Measurements from ENCODE around the gene ANKRD33.

The ANKRD33 gene

GRCh38 chr12:51906430-51907082 lies 18.7 kb downstream of the ANKRD33 start:
- no peak for TF ChIP-seq CTCF (IDR thresholded peaks at IDR 0.05; ENCODE audit: low read depth, low read length)
- peak overlapping the region; percentile 15; the same call in 1 of the 2 replicates for H3K4me3 ChIP-seq (ENCODE audit: low read depth, low read length)
- H3K9me3 ChIP-seq: no peaks in the 10 kb centered on the region
- peaks cover 42% of the 10 kb centered on the region for H3K4me1 ChIP-seq
- DNase-seq: no peak
- H3K36me3 ChIP-seq: no peaks in the 10 kb centered on the region
- no peaks in the 10 kb centered on the region for H3K27me3 ChIP-seq

- TF ChIP-seq CTCF (IDR thresholded peaks at IDR 0.05; ENCODE audit: low read depth, low read length): no peak
- H3K27me3 ChIP-seq: no peaks in the 10 kb centered on the region
- H3K36me3 ChIP-seq: no peaks in the 10 kb centered on the region
- DNase-seq: no peak
- no peaks in the 10 kb centered on the region for H3K9me3 ChIP-seq
- peaks cover 49% of the 10 kb centered on the region for H3K4me1 ChIP-seq
- no peak within 1 kb of the TSS; the same call in 1 of the 2 replicates for H3K4me3 ChIP-seq (ENCODE audit: low read depth, low read length)
Observed at GRCh38 chr12:51907083-51907855, 19.4 kb downstream of the ANKRD33 start, which contains the start of gene ACVRL1. Gene ACVRL1, plus strand, starts transcription at chr12:51907504. Its CDS starts 4,971 bp downstream, at chr12:51912475.

- Histone ChIP-seq H3K36me3 (no peaks in the 10 kb centered on the region), H3K4me1 (peaks cover 56% of the 10 kb centered on the region), H3K27me3 (no peaks in the 10 kb centered on the region), H3K9me3 (no peaks in the 10 kb centered on the region), H3K4me3 (ENCODE audit: low read depth, low read length) (no peak overlapping the region)
- no peak for DNase-seq
- no peak for TF ChIP-seq CTCF (IDR thresholded peaks at IDR 0.05; ENCODE audit: low read depth, low read length)
Observed at GRCh38 chr12:51907856-51908425, 20.0 kb downstream of the ANKRD33 start.

GRCh38 chr12:51908876-51909592 lies 21.1 kb downstream of the ANKRD33 start:
- no peaks in the 10 kb centered on the region for H3K27me3 ChIP-seq
- DNase-seq: no peak
- no peaks in the 10 kb centered on the region for H3K9me3 ChIP-seq
- H3K36me3 ChIP-seq: no peaks in the 10 kb centered on the region
- H3K4me3 ChIP-seq (ENCODE audit: low read depth, low read length): no peak overlapping the region
- TF ChIP-seq CTCF (IDR thresholded peaks at IDR 0.05; ENCODE audit: low read depth, low read length): no peak
- peaks cover 64% of the 10 kb centered on the region for H3K4me1 ChIP-seq

- no peaks in the 10 kb centered on the region for H3K9me3 ChIP-seq
- TF ChIP-seq CTCF (IDR thresholded peaks at IDR 0.05; ENCODE audit: low read depth, low read length): no peak
- no peaks in the 10 kb centered on the region for H3K36me3 ChIP-seq
- H3K4me3 ChIP-seq (ENCODE audit: low read depth, low read length): no peak overlapping the region
- H3K27me3 ChIP-seq: no peaks in the 10 kb centered on the region
- peaks cover 68% of the 10 kb centered on the region for H3K4me1 ChIP-seq
- DNase-seq: no peak
Observed at GRCh38 chr12:51910168-51910567, 22.3 kb downstream of the ANKRD33 start.

All from BE2C (cell line).